T-cell (primary cell): ENCODE measurements around the gene RPL12. TPM values are rescaled to one million over a fixed set of nuclear protein-coding genes. Genes with fewer than 3 reads are reported as not detected.

Experiments
- ATAC-seq, 4 experiments: fragments of 200-7000 bp in 3 of 4; fragments of 150-1000 bp in 1 of 4; cut with Tn5 transposase; replicated peaks in 1 of 4; 1 replicate in 3 of 4; 2 replicates in 1 of 4; pipeline ENCODE4 v1.10.0; 2021; ENCODE audit warnings: moderate library complexity in 3 of 4, mild to moderate bottlenecking in 2 of 4, moderate number of reproducible peaks in 1 of 4
- CTCF ChIA-PET, 2 donors: fragments of 300-600 bp; sonication (Branson Sonifier 250); formaldehyde crosslinking; loops; one replicate each; lab custom pipeline; 2022; ENCODE audit warnings: antibody characterized with exemption in 2 of 2; lab: Charles Lee
- POLR2A ChIA-PET, 2 donors: fragments of 300-600 bp; sonication (Branson Sonifier 250); formaldehyde crosslinking; loops; one replicate each; lab custom pipeline; 2022; ENCODE audit warnings: antibody characterized with exemption in 2 of 2; lab: Charles Lee
- DNase-seq, 35 experiments: peaks; one replicate each; pipeline versions ENCODE4 v3.0.0 to v3.0.0-alpha.2; 2013 to 2023
- H3K27ac ChIP-seq: one replicate; pipeline ENCODE4 v1.5.1; 2013; ENCODE audit warnings: low read length
- H3K27me3 ChIP-seq, 2 experiments: replicated peaks in 1 of 2; 1 replicate in 1 of 2; 2 replicates in 1 of 2; pipeline versions ENCODE4 v1.6.1 to v1.7.0; 2013; ENCODE audit warnings: low read length in 1 of 2, mixed read lengths in 1 of 2; ENCODE audit not compliant: control insufficient read depth in 2 of 2, insufficient read depth in 2 of 2; ENCODE audit errors: extremely low read depth in 1 of 2
- H3K36me3 ChIP-seq, 2 donors: 1 replicate in 1 of 2; 2 replicates in 1 of 2; pipeline versions ENCODE4 v1.6.1 to v1.7.0; 2013; ENCODE audit warnings: low read length in 1 of 2; ENCODE audit not compliant: control insufficient read depth in 2 of 2, insufficient read depth in 1 of 2; ENCODE audit errors: extremely low read depth in 1 of 2
- H3K4me1 ChIP-seq, 2 experiments: 1 replicate in 1 of 2; 2 replicates in 1 of 2; pipeline versions ENCODE4 v1.6.1 to v1.7.0; 2013; ENCODE audit warnings: low read length in 2 of 2, mixed read lengths in 1 of 2; ENCODE audit not compliant: insufficient read depth in 2 of 2, control insufficient read depth in 1 of 2; ENCODE audit errors: extremely low read depth in 1 of 2
- H3K4me3 ChIP-seq, 2 donors: 1 replicate in 1 of 2; 2 replicates in 1 of 2; pipeline versions ENCODE4 v1.5.1 to v1.7.0; 2013; ENCODE audit warnings: mild to moderate bottlenecking in 2 of 2, low read length in 1 of 2, moderate library complexity in 1 of 2; ENCODE audit not compliant: control insufficient read depth in 1 of 2; ENCODE audit errors: extremely low read depth in 1 of 2
- H3K9me3 ChIP-seq: 2 replicates; pipeline ENCODE4 v1.7.0; 2013
- H3K27ac Mint-ChIP-seq, 2 donors: one replicate each; pipeline ENCODE4 v1.8.0; 2020 to 2021; ENCODE audit warnings: mild to moderate bottlenecking in 2 of 2, mixed read lengths in 2 of 2
- H3K27me3 Mint-ChIP-seq, 2 donors: one replicate each; pipeline ENCODE4 v1.8.0; 2021 to 2022; ENCODE audit warnings: mixed read lengths in 2 of 2
- H3K36me3 Mint-ChIP-seq: one replicate; pipeline ENCODE4 v1.8.0; 2021; ENCODE audit warnings: mixed read lengths
- H3K4me1 Mint-ChIP-seq, 3 donors: one replicate each; pipeline ENCODE4 v1.8.0; 2020 to 2022; ENCODE audit warnings: mixed read lengths in 3 of 3, mild to moderate bottlenecking in 1 of 3
- H3K4me3 Mint-ChIP-seq, 3 donors: one replicate each; pipeline ENCODE4 v1.8.0; 2020 to 2022; ENCODE audit warnings: mild to moderate bottlenecking in 3 of 3, mixed read lengths in 3 of 3, moderate library complexity in 3 of 3
- H3K9me3 Mint-ChIP-seq, 3 donors: one replicate each; pipeline ENCODE4 v1.8.0; 2020 to 2022; ENCODE audit warnings: mixed read lengths in 3 of 3
- WGBS: methylation state at CpG from one replicate; pipeline ENCODE4 v1.1.5; 2013; ENCODE audit warnings: missing lambda C conversion rate; ENCODE audit not compliant: insufficient coverage; 5-methylcytosine and 5-hydroxymethylcytosine counted together
- total RNA-seq, 35 experiments: library from RNA in 6 of 35; stranded (reverse) in 6 of 35; fragments of 120-200 nt in 1 of 35; gene quantifications; one replicate each; pipeline versions ENCODE4 v1.2.1 to v1.2.4 and lab custom pipeline; 2013 to 2026

The RPL12 gene
- total RNA-seq, 5 donors from 2014 or later (not counting 1 experiment from before 2014, with no cell fraction given), result 1,494 to 1,979 (median 1,776) TPM

DNA sequence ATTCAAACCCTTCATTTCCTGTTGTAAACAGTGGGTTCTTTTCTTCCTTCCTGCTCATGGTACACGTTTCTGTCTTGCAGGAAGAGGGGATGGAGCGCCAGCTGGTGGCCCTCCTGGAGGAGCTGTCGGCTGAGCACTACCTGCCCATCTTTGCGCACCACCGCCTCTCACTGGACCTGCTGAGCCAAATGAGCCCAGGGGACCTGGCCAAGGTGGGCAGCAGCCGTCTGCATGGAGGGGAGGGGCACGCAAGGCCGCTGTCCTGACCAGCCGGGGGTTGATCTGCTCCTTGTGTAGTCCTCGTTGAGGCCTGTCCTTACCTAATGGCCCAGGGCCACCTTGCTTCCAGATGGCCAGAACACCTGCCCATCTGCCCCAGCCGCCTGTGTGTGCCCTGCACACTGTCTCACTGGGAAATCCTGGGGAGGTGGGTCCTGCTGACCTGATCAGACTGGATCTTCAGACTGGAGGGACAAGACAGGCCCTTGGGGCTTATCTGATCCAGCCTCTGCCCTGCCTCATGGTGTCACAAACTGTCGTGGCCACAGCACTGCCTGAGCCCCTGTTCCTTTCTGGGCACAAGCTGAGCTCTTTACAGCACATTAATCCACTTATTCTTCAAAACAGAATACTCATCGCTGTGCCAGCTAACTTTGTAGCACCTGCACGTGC is 44.8 kb upstream of the RPL12 start:
- no peaks in the 10 kb centered on the region for H3K9me3 ChIP-seq
- DNase-seq, result no peak
- Mint-ChIP-seq H3K9me3 (no peaks in the 10 kb centered on the region), H3K27me3 (no peaks in the 10 kb centered on the region), H3K4me1 (no peaks in the 10 kb centered on the region), H3K36me3 (peaks cover 22% of the 10 kb centered on the region), H3K4me3 (no peak overlapping the region), H3K27ac (no peak overlapping the region)
- WGBS, result 89% methylated on average over 14 of the region's 14 CpGs
- H3K27me3 ChIP-seq, result no peaks in the 10 kb centered on the region
- no peaks in the 10 kb centered on the region for H3K4me1 ChIP-seq
- H3K4me3 ChIP-seq, result no peak overlapping the region
- H3K36me3 ChIP-seq, result peaks cover 3 to 48% of the 10 kb centered on the region in 2 donors
- ChIA-PET CTCF (no interaction called here), POLR2A (no interaction called here)
- H3K27ac ChIP-seq, result no peak overlapping the region
- ATAC-seq, result no peak

DNA sequence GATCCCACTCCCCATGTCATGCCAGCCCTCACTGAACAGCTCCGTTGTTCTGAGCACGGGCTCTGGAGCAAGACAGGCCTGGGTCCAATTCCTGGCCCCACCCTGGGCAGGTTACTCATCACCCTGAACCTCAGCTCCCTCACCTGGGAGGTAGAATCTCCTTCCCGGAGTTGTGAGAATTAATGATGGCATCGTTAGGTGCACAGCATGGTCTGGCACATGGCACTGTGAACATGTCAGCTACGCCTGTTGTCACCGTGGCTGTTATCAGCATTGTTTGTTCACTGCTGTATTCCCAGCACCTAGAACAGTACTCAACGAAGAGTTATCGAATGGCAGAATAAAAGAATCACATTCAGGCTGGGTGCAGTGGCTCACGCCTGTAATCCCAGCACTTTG is 43.1 kb upstream of the RPL12 start:
- H3K9me3 Mint-ChIP-seq, result no peaks in the 10 kb centered on the region
- no peak overlapping the region for H3K27ac ChIP-seq
- H3K4me3 ChIP-seq, result no peak overlapping the region
- no peak overlapping the region for H3K4me3 Mint-ChIP-seq
- H3K4me1 ChIP-seq, result no peaks in the 10 kb centered on the region
- no peaks in the 10 kb centered on the region for H3K9me3 ChIP-seq
- CTCF ChIA-PET, result interaction anchor here in 1 of 2 donors (0.6 kb wide), 1 partner anchor 32 kb away, joined by 3 read pairs; no protein-coding TSS in a partner anchor
- peaks cover 28% of the 10 kb centered on the region for H3K36me3 Mint-ChIP-seq
- POLR2A ChIA-PET, result no interaction called here
- no peaks in the 10 kb centered on the region for H3K27me3 Mint-ChIP-seq
- H3K4me1 Mint-ChIP-seq, result no peaks in the 10 kb centered on the region
- H3K27ac Mint-ChIP-seq, result no peak overlapping the region
- 100% methylated on average over 7 of the region's 9 CpGs for WGBS
- ATAC-seq, result no peak
- H3K27me3 ChIP-seq, result no peaks in the 10 kb centered on the region
- peaks cover 3 to 58% of the 10 kb centered on the region in 2 donors for H3K36me3 ChIP-seq
- no peak for DNase-seq

DNA sequence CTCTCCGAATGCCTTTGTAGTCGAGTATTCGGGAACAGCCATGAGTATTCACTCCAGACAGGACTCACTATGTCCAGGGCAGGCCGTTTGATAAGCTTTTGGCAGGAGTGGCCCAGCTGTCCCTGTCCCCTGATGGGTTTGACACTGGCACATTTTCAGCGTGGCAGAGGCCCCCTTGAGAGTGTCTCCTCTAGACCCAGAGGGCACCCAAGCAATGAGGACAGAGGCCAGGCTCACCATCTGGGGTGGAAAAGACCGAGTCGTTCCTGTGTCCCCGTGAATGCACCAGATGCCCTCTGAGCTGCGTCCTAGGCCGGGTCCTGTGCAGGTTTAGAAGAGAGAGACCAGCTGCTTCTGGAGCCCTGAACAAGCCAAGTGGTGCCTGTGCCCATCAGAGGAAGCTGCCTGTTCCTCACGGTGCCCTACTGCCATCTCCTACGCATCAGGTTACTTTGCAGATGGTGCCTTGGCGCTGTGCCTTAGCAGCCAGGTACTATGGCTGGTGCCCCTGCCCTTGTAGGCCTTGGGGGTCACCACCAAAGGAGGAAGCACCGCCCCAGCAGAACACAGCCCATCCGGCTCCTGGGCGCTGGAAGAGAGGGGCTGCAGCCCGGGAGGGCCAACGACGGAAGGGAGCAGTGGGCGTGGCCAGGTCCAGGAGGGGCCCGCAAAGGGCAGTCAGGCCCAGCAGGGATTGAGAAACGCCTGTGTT is 42.5 kb upstream of the RPL12 start:
- no peaks in the 10 kb centered on the region for H3K4me1 Mint-ChIP-seq
- Histone ChIP-seq H3K36me3 (peaks cover 3 to 64% of the 10 kb centered on the region in 2 donors), H3K27ac (no peak overlapping the region), H3K4me3 (no peak overlapping the region), H3K9me3 (no peaks in the 10 kb centered on the region), H3K4me1 (no peaks in the 10 kb centered on the region), H3K27me3 (no peaks in the 10 kb centered on the region)
- CTCF ChIA-PET, result no interaction called here
- H3K27ac Mint-ChIP-seq, result no peak overlapping the region
- no peaks in the 10 kb centered on the region for H3K27me3 Mint-ChIP-seq
- DNase-seq (no peak), ATAC-seq (no peak)
- H3K36me3 Mint-ChIP-seq, result peaks cover 31% of the 10 kb centered on the region
- no peaks in the 10 kb centered on the region for H3K9me3 Mint-ChIP-seq
- no peak overlapping the region for H3K4me3 Mint-ChIP-seq
- POLR2A ChIA-PET, result no interaction called here
- 96% methylated on average over 16 of the region's 22 CpGs for WGBS

DNA sequence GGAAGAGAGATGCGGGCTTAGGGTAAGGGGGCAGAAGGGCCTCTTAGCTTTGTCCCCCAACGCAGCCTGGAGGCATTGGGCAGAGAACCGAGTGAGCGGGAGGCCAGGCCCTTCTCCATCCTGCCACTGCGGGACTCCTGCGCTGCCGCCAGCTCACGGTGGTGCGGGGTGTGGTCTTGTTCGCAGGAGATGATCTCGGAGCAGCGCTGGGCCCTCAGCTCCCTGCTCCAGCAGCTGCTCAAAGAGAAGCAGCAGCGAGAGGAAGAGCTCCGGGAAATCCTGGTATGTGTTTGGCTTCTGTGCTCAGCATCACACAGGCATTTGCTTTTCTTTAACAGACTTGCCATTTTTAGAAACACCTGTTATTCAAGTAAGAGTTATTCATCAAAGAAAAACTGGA is 41.4 kb upstream of the RPL12 start:
- Mint-ChIP-seq H3K4me3 (no peak overlapping the region), H3K27ac (no peak overlapping the region), H3K27me3 (no peaks in the 10 kb centered on the region), H3K4me1 (no peaks in the 10 kb centered on the region), H3K9me3 (no peaks in the 10 kb centered on the region), H3K36me3 (peaks cover 30% of the 10 kb centered on the region)
- DNase-seq (no peak), ATAC-seq (no peak)
- WGBS, result 92% methylated on average over 10 of the region's 14 CpGs
- Histone ChIP-seq H3K9me3 (no peaks in the 10 kb centered on the region), H3K27me3 (no peaks in the 10 kb centered on the region), H3K36me3 (peaks cover 3 to 60% of the 10 kb centered on the region in 2 donors), H3K4me1 (no peaks in the 10 kb centered on the region), H3K4me3 (no peak overlapping the region), H3K27ac (no peak overlapping the region)
- ChIA-PET POLR2A (no interaction called here), CTCF (interaction anchor here in 1 of 2 donors (0.6 kb wide), 1 partner anchor 633 kb away, joined by 8 read pairs; no protein-coding TSS in a partner anchor)

DNA sequence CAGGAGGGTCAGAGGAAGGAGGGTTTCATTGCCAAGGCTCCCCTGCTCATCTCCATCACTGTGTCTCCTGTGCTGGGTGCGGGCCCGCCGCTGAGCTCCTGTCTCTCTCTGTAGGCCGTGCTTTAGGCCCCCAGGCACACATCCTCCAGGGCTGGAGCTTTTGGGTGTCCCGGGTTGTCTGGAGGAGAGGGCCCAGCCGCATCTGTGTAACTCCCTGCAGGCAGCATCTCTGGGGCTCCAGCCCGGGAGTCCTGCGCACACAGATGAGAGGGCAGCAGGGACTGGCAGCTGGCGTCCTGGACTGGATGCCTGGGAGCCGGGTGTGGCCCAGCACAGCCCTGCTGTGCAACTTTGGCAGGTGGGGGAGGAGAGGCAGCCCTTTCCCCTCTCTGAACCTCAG is 40.3 kb upstream of the RPL12 start:
- H3K4me1 Mint-ChIP-seq, result no peaks in the 10 kb centered on the region
- H3K9me3 Mint-ChIP-seq, result no peaks in the 10 kb centered on the region
- H3K27me3 ChIP-seq, result no peaks in the 10 kb centered on the region
- H3K36me3 ChIP-seq, result peaks cover 2 to 60% of the 10 kb centered on the region in 2 donors
- H3K27ac ChIP-seq, result no peak overlapping the region
- no peak for DNase-seq
- no peaks in the 10 kb centered on the region for H3K27me3 Mint-ChIP-seq
- no peak overlapping the region for H3K4me3 Mint-ChIP-seq
- H3K27ac Mint-ChIP-seq, result no peak overlapping the region
- no peaks in the 10 kb centered on the region for H3K9me3 ChIP-seq
- peaks cover 33% of the 10 kb centered on the region for H3K36me3 Mint-ChIP-seq
- ATAC-seq, result no peak
- H3K4me1 ChIP-seq, result no peaks in the 10 kb centered on the region
- 98% methylated on average over 7 of the region's 10 CpGs for WGBS
- no peak overlapping the region for H3K4me3 ChIP-seq
- POLR2A ChIA-PET, result no interaction called here
- CTCF ChIA-PET, result no interaction called here

DNA sequence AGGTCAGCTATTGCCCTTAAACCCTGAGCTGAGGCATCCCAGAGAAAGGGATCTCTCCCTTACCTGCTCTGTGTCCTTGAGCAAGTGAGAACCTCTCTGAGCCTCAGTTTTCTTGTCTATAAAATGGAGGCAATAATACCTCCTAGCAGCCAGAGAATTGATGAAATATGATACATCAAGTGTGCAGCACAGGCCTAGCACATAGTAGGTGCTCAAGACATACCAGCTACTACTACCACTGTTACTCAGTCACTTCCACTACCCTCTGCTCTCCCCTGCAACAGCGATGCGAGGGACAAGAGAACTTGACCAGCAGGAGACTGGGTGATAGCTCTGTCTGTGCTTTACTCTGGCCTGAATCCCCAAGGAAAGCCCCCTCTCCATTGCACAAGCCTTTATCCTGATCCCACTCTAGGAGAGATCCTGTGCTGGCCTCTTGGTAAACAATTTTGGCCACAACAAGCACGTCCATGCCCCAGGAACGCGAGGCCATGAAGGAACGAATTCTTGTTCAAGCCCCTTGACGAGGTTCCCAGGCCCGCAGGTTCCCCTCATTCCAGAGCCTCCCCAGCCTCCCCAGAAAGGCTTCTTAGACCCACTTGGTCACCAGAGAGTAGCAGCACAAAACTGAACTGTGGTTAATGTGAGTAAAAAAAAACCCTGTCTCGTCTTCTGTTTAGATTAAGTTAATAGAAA is 39.5 kb upstream of the RPL12 start:
- Histone ChIP-seq H3K27ac (no peak overlapping the region), H3K4me3 (no peak overlapping the region), H3K27me3 (no peaks in the 10 kb centered on the region), H3K9me3 (no peaks in the 10 kb centered on the region), H3K4me1 (no peaks in the 10 kb centered on the region), H3K36me3 (peaks cover 8 to 60% of the 10 kb centered on the region in 2 donors)
- Mint-ChIP-seq H3K27ac (no peak overlapping the region), H3K27me3 (no peaks in the 10 kb centered on the region), H3K4me3 (no peak overlapping the region), H3K36me3 (peaks cover 31% of the 10 kb centered on the region), H3K9me3 (no peaks in the 10 kb centered on the region), H3K4me1 (no peaks in the 10 kb centered on the region)
- ChIA-PET POLR2A (no interaction called here), CTCF (no interaction called here)
- 98% methylated on average over 6 of the region's 9 CpGs for WGBS
- DNase-seq (no peak), ATAC-seq (no peak)
